NCI-H2196 treated with DMSO at 0.1 percent for 48 hours (cell line): ENCODE measurements around the gene HOXC4.
A peak's percentile ranks its signal among the peaks of the same experiment; 100 is the strongest.

Source experiments
- DNase-seq: peaks from one replicate; lab custom pipeline; 2025; ENCODE audit not compliant: unreplicated experiment; lab: John Stamatoyannopoulos, UW

Gene HOXC4

GRCh38 chr12:54053751-54054741, at the start of gene HOXC4:
Gene HOXC4 (plus strand): TSS chr12:54053835. CDS start chr12:54053923, 88 bp downstream.
- no peak for DNase-seq

- no peak for DNase-seq
These were observed 49.4 kb upstream of the HOXC4 start for GRCh38 chr12:54004063-54004840.

GRCh38 chr12:54004841-54005530, 48.6 kb upstream of the HOXC4 start:
- no peak for DNase-seq

GRCh38 chr12:54005531-54005852, 48.1 kb upstream of the HOXC4 start:
- DNase-seq = no peak

GRCh38 chr12:54005853-54006558, 47.6 kb upstream of the HOXC4 start:
- peak; percentile 58 for DNase-seq

GRCh38 chr12:54006559-54007220, 46.9 kb upstream of the HOXC4 start:
- DNase-seq = no peak

- DNase-seq = no peak
These were observed 45.9 kb upstream of the HOXC4 start for GRCh38 chr12:54007538-54008259.

GRCh38 chr12:54008260-54008552, 45.4 kb upstream of the HOXC4 start:
- no peak for DNase-seq

- DNase-seq = no peak
These were observed 44.2 kb upstream of the HOXC4 start for GRCh38 chr12:54009171-54010052.

GRCh38 chr12:54010053-54010971, 43.3 kb upstream of the HOXC4 start:
- no peak for DNase-seq

GRCh38 chr12:54010972-54011664, 42.5 kb upstream of the HOXC4 start:
- DNase-seq = no peak

GRCh38 chr12:54011665-54012532, 41.7 kb upstream of the HOXC4 start:
- DNase-seq = no peak

GRCh38 chr12:54012631-54013409, 40.8 kb upstream of the HOXC4 start:
- no peak for DNase-seq

- no peak for DNase-seq
These were observed 39.1 kb upstream of the HOXC4 start for GRCh38 chr12:54014377-54015017.
